ENCODE results near the gene ITGB7. TPM values are rescaled to one million over a fixed set of nuclear protein-coding genes. Genes with fewer than 3 reads are reported as not detected.

ITGB7 gene
- polyA plus RNA-seq, 1 of the 3 experiments (the other 2 are of a cell fraction), result 0.25 TPM

DNA sequence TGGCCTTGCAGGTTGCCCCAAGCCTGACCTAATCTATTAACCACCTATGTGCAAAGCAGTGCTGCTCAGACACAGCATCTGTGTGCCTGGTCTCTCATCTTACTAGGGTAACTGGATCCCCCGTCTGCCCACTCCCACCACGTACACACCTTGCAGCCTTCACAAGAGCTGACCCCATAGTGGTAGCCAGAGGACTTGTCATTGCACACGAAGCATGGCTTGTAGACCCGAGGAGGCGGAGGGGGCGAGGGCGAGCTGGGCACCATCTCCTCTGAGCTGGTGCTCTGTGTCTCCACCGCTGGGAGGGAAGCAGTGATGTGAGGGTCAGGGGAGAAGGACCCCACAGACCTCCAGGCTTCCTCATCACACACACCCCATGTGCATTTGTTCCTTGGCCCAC is 8.4 kb upstream of the ITGB7 start (continued):
- TF ChIP-seq, protein P1, sequence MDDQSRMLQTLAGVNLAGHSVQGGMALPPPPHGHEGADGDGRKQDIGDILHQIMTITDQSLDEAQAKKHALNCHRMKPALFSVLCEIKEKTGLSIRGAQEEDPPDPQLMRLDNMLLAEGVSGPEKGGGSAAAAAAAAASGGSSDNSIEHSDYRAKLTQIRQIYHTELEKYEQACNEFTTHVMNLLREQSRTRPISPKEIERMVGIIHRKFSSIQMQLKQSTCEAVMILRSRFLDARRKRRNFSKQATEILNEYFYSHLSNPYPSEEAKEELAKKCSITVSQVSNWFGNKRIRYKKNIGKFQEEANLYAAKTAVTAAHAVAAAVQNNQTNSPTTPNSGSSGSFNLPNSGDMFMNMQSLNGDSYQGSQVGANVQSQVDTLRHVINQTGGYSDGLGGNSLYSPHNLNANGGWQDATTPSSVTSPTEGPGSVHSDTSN (IDR thresholded peaks at IDR 0.05), result no peak
- no peak for TF ChIP-seq SIN3A (IDR thresholded peaks at IDR 0.05; ENCODE audit: borderline replicate concordance, low read depth, low read length)

DNA sequence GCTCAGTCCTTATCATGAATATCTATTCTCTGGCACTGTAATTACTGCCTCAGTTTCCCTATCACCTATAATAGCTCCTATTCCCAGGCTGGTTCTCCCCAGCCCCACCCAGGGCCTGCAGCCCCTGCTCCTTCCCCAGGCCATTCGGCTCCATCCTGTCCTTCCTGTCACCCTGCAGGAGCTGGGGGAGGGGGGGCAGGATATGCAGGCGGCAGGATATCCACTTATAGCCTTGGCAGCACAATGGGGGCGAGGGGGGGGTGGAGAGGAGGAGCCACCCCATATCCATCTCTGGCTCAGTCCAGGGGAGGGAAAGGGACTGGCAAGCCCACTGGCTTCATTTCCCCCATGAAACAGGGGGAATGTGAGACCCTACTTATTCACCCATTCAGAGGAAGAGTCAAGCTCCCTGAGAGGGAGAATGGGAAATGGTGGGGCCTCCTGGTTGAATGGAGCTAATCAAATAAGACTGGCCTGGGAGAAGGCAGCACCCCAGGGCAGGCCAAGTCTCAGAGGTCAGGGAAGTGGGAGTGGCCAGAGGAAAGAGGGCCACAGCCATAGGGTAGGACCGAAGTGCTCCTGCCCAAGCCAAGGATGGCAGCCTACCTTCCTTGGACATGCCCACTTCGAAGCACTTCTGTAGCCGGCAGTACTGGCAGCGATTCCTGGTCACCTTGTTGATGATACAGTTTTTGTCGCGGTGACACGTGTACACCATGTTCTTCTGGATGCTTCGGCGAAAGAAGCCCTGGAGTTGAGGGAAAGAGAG is 7.8 kb upstream of the ITGB7 start:
- H3K79me2 ChIP-seq (ENCODE audit: insufficient read depth), result peaks cover 39% of the 10 kb centered on the region
- CTCF ChIA-PET, result interaction anchor here (1.0 to 14.8 kb wide), 19 partner anchors 8 to 168 kb away, joined by 3 to 363 read pairs (median 23); partner anchors contain the start of genes AAAS, ESPL1, MYG1 and PFDN5
- peaks cover 24 to 38% of the 10 kb centered on the region in 2 experiments for H3K36me3 ChIP-seq (replicated peaks in 1 of 2; ENCODE audit: control insufficient read depth in 1 of 2, insufficient read depth in 2 of 2, low read length in 1 of 2)
- no peak for DNase-seq
- peaks cover 14 to 24% of the 10 kb centered on the region in 2 experiments; a peak in 3 of 4 replicates for H3K4me1 ChIP-seq (ENCODE audit: control insufficient read depth in 1 of 2, insufficient read depth in 2 of 2, low read depth in 1 of 2, low read length in 1 of 2)
- H3K9me2 ChIP-seq, result no peaks in the 10 kb centered on the region
- no peak overlapping the region for H3K9ac ChIP-seq
- H3K9me3 ChIP-seq, result no peaks in the 10 kb centered on the region
- TF ChIP-seq, protein P2, sequence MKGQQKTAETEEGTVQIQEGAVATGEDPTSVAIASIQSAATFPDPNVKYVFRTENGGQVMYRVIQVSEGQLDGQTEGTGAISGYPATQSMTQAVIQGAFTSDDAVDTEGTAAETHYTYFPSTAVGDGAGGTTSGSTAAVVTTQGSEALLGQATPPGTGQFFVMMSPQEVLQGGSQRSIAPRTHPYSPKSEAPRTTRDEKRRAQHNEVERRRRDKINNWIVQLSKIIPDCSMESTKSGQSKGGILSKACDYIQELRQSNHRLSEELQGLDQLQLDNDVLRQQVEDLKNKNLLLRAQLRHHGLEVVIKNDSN (IDR thresholded peaks at IDR 0.05; ENCODE audit: borderline replicate concordance, low read depth), result no peak
- TF ChIP-seq IRF3 (IDR thresholded peaks at IDR 0.05; ENCODE audit: low read depth, low read length), result no peak
- no peak for TF ChIP-seq MXI1 (IDR thresholded peaks at IDR 0.05; ENCODE audit: low read depth, low read length)
- TF ChIP-seq RCOR1 (IDR thresholded peaks at IDR 0.05; ENCODE audit: low read length), result no peak
- TF ChIP-seq, protein P1 (IDR thresholded peaks at IDR 0.05), result no peak
- no peak for TF ChIP-seq GATA2 (CRISPR knock-in tag; IDR thresholded peaks at IDR 0.05)
- TF ChIP-seq YY1 (IDR thresholded peaks at IDR 0.05; ENCODE audit: low read depth), result no peak
- H3K4me2 ChIP-seq, result no peak overlapping the region
- no peaks in the 10 kb centered on the region for H3K27me3 ChIP-seq (ENCODE audit: insufficient read depth)
- no peak overlapping the region for H2AFZ ChIP-seq (ENCODE audit: low read depth)
- peaks cover 13% of the 10 kb centered on the region for H3F3A ChIP-seq (replicated peaks; ENCODE audit: insufficient read depth)
- peaks cover 5% of the 10 kb centered on the region; the same call in 1 of the 2 replicates for H4K20me1 ChIP-seq (ENCODE audit: insufficient read depth)
- POLR2A ChIA-PET, result interaction anchor here (1.2 kb wide), 1 partner anchor 34 kb away, joined by 3 read pairs; the partner anchor contains the start of genes CSAD and ZNF740
- no peak overlapping the region for H3K4me3 ChIP-seq (ENCODE audit: low read depth in 2 of 2, low read length in 1 of 2)
- WGBS (ENCODE audit: low lambda C conversion rate), result 89% methylated on average over 9 of the region's 12 CpGs
- H3K27ac ChIP-seq (ENCODE audit: low read depth in 2 of 2, low read length in 1 of 2), result no peak overlapping the region
